ENCODE results near the gene ARL4A. TPM values are rescaled to one million over a fixed set of nuclear protein-coding genes. Genes with fewer than 3 reads are reported as not detected.

ARL4A gene
- total RNA-seq = 54.8 and 58.0 TPM in 2 replicates

GRCh38 chr7:12686891-12687717, at the start of gene ARL4A:
ARL4A (plus strand) TSS chr7:12687633; CDS start chr7:12688255, 622 bp downstream.
- TF ChIP-seq, protein P1, sequence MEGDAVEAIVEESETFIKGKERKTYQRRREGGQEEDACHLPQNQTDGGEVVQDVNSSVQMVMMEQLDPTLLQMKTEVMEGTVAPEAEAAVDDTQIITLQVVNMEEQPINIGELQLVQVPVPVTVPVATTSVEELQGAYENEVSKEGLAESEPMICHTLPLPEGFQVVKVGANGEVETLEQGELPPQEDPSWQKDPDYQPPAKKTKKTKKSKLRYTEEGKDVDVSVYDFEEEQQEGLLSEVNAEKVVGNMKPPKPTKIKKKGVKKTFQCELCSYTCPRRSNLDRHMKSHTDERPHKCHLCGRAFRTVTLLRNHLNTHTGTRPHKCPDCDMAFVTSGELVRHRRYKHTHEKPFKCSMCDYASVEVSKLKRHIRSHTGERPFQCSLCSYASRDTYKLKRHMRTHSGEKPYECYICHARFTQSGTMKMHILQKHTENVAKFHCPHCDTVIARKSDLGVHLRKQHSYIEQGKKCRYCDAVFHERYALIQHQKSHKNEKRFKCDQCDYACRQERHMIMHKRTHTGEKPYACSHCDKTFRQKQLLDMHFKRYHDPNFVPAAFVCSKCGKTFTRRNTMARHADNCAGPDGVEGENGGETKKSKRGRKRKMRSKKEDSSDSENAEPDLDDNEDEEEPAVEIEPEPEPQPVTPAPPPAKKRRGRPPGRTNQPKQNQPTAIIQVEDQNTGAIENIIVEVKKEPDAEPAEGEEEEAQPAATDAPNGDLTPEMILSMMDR (IDR thresholded peaks at IDR 0.05; ENCODE audit: insufficient read depth, low read length, severe bottlenecking) = peak; percentile 79
- FAIRE-seq (no peak), DNase-seq (ENCODE audit: low read depth) (peak; percentile 95)
- no peaks in the 10 kb centered on the region for H3K27me3 ChIP-seq (ENCODE audit: control insufficient read depth, insufficient read depth, low read length)
- peak within 1 kb of the TSS; percentile 84 for H3K4me3 ChIP-seq (ENCODE audit: low read depth, low read length)
- H3K36me3 ChIP-seq (ENCODE audit: control insufficient read depth, insufficient read depth, low read length) = no peaks in the 10 kb centered on the region

- Histone ChIP-seq H3K36me3 (ENCODE audit: control insufficient read depth, insufficient read depth, low read length) (no peaks in the 10 kb centered on the region), H3K27me3 (ENCODE audit: control insufficient read depth, insufficient read depth, low read length) (no peaks in the 10 kb centered on the region), H3K4me3 (ENCODE audit: low read depth, low read length) (no peak overlapping the region)
- TF ChIP-seq, protein P1 (IDR thresholded peaks at IDR 0.05; ENCODE audit: insufficient read depth, low read length, severe bottlenecking) = no peak
- FAIRE-seq (no peak), DNase-seq (ENCODE audit: low read depth) (no peak)
These were observed 49.4 kb upstream of the ARL4A start for GRCh38 chr7:12637819-12638592.

GRCh38 chr7:12638851-12639456, 48.5 kb upstream of the ARL4A start:
- TF ChIP-seq, protein P1 (IDR thresholded peaks at IDR 0.05; ENCODE audit: insufficient read depth, low read length, severe bottlenecking) = peak; percentile 23
- no peak for FAIRE-seq
- DNase-seq (ENCODE audit: low read depth) = peak; percentile 56
- Histone ChIP-seq H3K27me3 (ENCODE audit: control insufficient read depth, insufficient read depth, low read length) (no peaks in the 10 kb centered on the region), H3K36me3 (ENCODE audit: control insufficient read depth, insufficient read depth, low read length) (no peaks in the 10 kb centered on the region), H3K4me3 (ENCODE audit: low read depth, low read length) (no peak overlapping the region)

GRCh38 chr7:12640299-12641096, 46.9 kb upstream of the ARL4A start:
- no peak for FAIRE-seq
- TF ChIP-seq, protein P1 (IDR thresholded peaks at IDR 0.05; ENCODE audit: insufficient read depth, low read length, severe bottlenecking) = no peak

GRCh38 chr7:12641196-12641595, 46.2 kb upstream of the ARL4A start:
- Histone ChIP-seq H3K27me3 (ENCODE audit: control insufficient read depth, insufficient read depth, low read length) (no peaks in the 10 kb centered on the region), H3K36me3 (ENCODE audit: control insufficient read depth, insufficient read depth, low read length) (no peaks in the 10 kb centered on the region), H3K4me3 (ENCODE audit: low read depth, low read length) (no peak overlapping the region)
- no peak for DNase-seq (ENCODE audit: low read depth)
- TF ChIP-seq, protein P1 (IDR thresholded peaks at IDR 0.05; ENCODE audit: insufficient read depth, low read length, severe bottlenecking) = no peak
- FAIRE-seq = no peak

More at GRCh38 chr7:12640299-12641096, 46.9 kb upstream of the ARL4A start:
- Histone ChIP-seq H3K4me3 (ENCODE audit: low read depth, low read length) (no peak overlapping the region), H3K36me3 (ENCODE audit: control insufficient read depth, insufficient read depth, low read length) (no peaks in the 10 kb centered on the region), H3K27me3 (ENCODE audit: control insufficient read depth, insufficient read depth, low read length) (no peaks in the 10 kb centered on the region)
- DNase-seq (ENCODE audit: low read depth) = no peak
